ENCODE data around the gene KARS1.

KARS1 gene

GRCh38 chr16:75584108-75584507 is 63.4 kb downstream of the KARS1 start:
- DNase-seq (ENCODE audit: low read depth in 2 of 2): no peak

GRCh38 chr16:75579281-75579834 is 68.1 kb downstream of the KARS1 start:
- no peak for DNase-seq (ENCODE audit: low read depth in 2 of 2)

- no peak for DNase-seq (ENCODE audit: low read depth in 2 of 2)
These were observed 68.7 kb downstream of the KARS1 start for GRCh38 chr16:75578725-75579124.

- DNase-seq (ENCODE audit: low read depth in 2 of 2): no peak
These were observed 69.3 kb downstream of the KARS1 start for GRCh38 chr16:75578212-75578611.

Measured in stimulated activated CD8-positive, alpha-beta memory T cell treated with anti-CD3 and anti-CD28 coated beads, Interleukin-15, amount 100 ng/mL, for 48 hours (primary cell).